Hematopoietic multipotent progenitor cell treated with erythropoietin and hydrocortisone succinate and interleukin-3 and kit ligand, for 17 days (in vitro differentiated cells): ENCODE results near the gene GFI1.
"Not testable (repeated sequence)": the region's sequence is repeated elsewhere in the genome, so short reads cannot be mapped to it uniquely, and the experiment has no call there.

Experiments used
- DNase-seq: peaks from one replicate; pipeline ENCODE4 v3.0.0-alpha.2; 2015; ENCODE audit warnings: low spot score

The GFI1 gene

DNA sequence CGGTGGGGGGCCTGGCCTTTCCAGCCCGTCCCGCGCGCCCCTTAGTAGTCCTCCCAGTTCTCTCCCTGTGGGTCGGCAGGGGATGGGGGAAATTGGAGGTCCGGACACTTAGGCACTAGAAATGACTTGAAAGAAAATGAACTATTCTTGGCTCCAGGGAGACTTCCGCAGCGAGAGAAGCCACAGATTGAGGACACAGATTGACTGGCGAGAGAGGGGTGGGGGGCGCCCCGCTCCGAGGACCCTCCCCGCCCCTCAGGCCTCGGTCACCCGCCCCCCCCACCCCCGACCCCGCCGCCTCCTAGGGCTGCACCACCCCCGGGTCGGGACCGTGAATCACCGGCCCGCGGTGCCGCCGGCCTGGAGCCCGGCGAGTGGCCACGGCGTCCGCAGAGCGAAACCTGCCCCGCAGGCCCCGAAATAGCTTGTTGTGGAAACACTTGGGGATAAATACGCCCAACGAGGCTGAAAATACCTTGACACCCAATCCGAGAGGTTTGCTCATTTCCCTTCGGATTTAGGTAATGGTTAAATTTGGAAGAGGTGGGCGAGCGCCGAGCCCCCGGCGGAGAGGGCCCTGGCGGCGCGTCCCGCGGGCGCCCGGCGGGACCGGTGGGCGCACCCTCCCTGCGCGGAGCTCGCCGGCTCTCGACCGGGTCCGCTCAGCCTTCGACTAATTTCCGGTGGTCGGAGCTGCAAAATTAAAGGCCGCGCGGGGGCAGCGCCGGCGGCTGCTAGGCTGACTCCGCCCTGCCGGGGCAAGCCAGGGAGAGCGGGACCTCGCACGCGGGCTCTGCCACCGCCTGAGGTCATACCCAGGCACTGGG is at the start of gene GFI1:
GFI1 (minus strand) TSS at position 675 of the 827 bp plus-strand sequence. CDS start 3,438 bp downstream, outside the sequence.
- DNase-seq, result no peak

DNA sequence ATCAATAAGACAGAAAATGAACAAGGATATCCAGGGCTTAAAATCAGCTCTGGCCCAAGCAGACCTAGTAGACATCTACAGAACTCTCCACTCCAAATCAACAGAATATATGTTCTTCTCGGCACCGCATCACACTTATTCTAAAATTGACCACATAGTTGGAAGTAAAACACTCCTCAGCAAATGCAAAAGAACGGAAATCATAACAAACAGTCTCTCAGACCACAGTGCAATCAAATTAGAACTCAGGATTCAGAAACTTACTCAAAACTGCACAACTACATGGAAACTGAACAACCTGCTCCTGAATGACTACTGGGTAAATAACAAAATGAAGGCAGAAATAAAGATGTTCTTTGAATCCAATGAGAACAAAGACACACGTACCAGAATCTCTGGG is 45.6 kb upstream of the GFI1 start:
- DNase-seq, result not testable (repeated sequence)

DNA sequence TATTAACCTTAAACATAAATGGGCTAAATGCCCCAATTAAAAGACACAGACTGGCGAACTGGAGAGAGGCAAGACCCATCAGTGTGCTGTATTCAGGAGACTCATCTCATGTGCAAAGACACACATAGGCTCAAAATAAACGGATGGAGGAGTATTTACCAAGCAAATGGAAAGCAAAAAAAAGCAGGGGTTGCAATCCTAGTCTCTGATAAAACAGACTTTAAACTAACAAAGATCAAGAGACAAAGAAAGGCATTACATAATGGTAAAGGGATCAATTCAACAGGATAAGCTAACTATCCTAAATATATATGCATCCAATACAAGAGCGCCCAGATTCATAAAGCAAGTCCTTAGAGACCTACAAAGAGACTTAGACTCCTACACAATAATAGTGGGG is 45.2 kb upstream of the GFI1 start:
- DNase-seq, result not testable (repeated sequence)

DNA sequence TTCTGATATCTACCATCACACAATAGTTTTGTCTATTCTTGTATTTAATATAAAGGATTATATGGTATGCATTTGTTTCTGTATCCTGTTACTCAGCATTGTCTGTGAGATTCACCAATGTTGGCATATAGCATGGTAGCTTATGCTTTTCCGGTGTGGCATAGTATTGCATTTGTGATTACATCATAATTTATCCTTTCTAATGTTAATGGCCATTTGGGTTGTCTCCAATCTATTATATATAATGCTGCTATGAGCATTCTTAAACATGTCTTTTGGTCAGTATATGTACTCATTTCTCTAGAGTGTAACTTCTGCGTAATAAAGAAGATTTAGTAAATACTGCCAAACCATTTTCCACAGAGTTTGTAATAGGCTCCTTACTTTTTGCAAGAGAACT is 40.9 kb upstream of the GFI1 start:
- DNase-seq, result no peak

DNA sequence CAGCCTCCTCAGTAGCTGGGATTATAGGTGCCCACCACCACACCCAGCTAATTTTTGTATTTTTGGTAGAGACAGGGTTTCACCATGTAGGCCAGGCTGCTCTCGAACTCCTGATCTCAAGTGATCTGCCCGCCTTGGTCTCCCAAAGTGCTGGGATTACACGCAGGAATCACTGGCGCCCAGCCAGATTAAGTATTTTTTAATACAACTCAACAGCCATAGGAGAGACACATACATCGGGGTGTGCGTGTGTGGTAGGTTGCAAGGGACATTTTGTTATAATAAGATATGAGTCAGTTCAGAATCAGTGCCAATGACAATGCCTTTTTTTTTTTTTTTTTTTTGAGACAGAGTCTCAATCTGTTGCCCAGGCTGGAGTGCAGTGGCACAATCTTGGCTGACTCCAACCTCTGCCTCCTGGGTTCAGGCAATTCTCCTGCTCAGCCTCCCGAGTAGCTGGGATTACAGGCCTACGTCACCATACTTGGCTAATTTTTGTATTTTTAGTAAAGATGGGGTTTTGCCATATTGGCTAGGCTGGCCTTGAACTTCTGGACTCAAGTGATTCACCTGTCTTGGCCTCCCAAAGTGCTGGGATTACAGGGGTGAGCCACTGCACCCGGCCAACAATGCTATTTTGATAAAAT is 38.3 kb upstream of the GFI1 start:
- not testable (repeated sequence) for DNase-seq

DNA sequence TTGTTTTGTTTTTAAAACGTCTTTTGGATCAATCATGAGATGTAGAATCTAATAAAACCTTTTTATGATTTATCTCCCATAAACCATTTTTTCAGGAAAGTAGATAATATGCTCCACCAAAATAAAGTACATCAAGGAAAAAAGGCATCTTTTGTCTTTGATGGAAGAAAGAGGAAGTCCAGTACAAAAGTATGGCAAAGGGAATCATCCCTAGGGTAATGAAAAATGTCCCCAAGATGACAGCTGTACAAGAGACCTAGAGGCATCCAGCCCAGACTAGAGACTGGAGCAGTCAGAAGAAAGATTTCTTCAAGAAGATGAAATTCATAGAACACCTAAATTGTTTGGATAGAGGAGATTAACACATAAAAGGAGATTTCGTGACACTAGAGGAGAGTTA is 32.3 kb upstream of the GFI1 start:
- DNase-seq, result no peak

DNA sequence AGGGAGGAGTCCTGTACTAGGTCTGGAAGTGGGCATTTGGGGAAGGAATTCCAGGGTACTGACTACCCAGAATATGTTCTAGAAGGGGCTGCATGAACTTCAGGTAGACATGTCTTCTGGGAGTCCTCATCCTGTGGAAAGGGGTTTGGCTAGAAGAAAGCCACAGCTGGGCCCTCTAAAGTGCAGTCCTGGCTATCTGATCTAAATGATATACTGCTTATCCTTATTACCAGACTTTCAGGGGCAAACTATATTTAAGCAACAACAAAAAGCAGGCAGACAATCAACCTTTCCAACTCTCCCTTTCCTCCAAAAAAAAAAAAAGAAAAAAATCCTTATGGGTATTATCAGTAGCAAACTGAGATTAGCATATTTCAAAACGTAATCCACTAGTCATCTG is 29.8 kb upstream of the GFI1 start:
- DNase-seq, result no peak

DNA sequence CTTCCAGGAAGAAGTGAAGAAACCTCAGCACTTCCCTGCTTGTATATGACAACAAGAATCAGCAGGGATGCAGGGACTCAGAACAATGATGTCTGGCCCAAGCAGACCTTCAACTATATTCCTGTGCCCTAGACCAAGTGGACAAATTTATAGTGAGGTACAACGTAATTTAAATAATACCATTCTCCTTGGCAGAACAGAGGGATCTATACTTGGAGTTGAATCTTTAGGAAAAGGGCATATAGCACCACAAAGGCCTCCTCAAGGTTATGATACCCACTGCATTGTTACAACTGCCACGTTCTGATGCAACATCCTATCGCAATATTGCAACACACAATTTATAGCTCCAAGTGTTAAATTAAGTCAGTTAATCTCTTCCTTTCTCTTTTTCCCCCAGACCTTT is 29.1 kb upstream of the GFI1 start:
- DNase-seq, result no peak

DNA sequence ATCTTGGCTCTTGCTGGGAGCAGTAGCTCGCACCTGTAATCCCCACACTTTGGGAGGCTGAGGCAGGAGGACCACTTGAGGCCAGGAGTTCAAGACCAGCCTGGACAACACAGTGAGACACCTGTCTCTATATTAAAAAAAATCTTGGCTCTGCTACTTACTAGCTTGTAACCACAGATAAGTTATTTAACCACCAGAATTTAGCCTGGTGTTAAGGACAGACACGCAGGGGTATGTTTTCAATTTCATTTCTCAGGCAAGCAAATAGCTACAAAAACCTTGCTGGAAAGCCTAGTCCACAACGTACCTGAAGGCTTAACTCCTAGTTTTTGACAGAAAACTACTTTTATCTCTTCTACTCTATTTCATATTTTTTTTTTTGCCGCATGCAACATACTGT is 24.8 kb upstream of the GFI1 start:
- DNase-seq, result no peak

DNA sequence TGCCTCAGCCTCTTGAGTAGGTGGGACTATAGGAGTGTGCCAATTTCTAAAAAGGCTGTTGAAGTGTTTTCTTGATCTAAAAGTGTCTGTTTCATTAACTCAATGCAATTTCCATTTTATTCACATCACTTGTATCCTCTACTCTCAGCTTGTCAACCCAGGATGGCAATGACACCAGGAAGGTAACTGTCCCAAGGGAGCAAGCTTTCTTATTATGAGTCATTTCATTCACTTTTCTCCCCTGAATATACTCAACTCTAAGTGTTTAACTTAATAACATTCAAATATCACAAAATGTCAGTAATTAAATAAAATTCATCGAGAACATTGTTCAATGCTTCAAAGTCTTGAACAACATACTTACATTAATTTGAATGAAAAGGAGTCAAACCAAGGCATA is 22.9 kb upstream of the GFI1 start:
- DNase-seq, result no peak

DNA sequence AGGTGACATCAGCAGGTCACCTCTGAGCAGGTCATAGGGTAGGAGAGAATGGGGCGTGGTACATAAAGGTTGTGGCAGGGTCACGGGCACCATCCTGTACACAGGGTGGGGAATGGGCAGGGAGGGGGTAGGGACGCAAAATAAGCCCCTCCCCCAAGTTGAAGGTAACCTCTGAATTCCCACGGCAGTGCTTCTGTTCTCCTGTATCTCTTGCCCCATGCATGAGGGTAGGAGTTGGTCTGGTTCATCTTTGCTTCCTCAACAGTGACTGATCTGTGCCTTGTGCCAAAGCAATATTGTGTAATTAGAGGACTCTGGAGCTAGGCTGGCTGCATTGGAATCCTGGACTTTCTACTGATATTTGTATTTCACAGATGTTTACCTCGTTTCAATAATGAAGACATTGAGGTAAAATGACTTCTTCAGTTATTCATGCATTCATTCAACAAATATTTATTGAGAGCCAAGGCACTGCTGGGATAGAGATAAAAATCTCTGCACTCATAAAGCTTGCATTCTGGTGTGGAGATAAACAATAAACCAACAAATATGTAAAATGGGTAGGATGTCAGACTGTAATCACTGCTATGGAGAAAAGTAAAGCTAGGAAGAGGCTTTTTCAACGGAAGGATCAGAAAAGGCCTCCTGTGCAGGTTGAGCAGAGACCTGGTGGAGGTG is 18.4 kb upstream of the GFI1 start:
- DNase-seq, result no peak

DNA sequence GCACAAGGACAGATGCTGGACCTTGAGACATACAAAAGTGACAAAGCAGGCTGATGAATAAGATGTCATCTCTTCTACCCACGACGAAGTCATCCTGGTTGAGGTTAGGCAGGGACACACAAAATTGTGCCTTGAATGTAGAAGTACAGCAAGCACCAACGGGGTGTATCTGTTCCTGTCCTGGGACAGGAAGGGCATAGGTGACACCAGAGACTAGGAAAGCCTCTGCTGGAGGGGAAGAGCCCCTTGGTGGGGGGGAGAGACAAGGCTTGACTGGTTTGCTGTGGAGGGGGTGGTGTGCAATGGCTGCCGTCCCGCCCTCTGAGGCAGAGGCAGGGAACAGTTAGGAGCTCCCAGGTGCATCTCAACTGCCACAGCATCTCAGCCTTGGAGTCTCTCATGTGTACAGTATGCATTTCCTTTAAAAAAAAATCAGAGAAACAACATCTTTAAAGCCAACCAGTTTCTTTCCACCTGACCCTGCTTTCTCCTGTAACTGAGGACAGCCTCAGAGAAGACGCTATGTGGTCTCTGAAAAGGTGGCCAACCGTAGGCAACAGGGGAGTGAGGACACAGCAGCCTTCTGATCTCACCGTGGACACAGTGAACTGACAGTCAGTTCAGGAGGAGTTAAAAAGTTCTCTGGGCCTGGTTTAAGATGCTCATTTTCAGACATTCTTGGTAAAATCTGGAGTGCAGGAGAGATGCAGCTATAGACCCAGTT is 17.7 kb upstream of the GFI1 start:
- DNase-seq, result no peak

DNA sequence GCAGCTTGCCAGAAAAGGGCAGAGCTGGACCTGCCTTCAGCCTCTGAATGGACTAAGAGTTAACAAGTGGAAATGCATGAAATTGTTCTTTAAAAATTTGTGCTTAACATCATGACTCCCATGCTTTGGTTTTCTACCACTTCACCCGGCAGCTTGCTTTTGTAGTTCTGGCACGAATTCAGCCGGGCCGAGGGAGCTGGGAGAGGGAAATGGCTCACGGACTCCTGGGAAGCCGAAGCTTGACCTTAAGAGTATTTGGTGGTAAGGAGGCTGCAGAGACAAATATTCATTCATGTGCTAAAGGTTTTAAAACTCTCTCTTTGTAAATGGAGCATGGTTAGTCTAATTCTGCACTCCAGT is 17.2 kb upstream of the GFI1 start:
- DNase-seq, result no peak

DNA sequence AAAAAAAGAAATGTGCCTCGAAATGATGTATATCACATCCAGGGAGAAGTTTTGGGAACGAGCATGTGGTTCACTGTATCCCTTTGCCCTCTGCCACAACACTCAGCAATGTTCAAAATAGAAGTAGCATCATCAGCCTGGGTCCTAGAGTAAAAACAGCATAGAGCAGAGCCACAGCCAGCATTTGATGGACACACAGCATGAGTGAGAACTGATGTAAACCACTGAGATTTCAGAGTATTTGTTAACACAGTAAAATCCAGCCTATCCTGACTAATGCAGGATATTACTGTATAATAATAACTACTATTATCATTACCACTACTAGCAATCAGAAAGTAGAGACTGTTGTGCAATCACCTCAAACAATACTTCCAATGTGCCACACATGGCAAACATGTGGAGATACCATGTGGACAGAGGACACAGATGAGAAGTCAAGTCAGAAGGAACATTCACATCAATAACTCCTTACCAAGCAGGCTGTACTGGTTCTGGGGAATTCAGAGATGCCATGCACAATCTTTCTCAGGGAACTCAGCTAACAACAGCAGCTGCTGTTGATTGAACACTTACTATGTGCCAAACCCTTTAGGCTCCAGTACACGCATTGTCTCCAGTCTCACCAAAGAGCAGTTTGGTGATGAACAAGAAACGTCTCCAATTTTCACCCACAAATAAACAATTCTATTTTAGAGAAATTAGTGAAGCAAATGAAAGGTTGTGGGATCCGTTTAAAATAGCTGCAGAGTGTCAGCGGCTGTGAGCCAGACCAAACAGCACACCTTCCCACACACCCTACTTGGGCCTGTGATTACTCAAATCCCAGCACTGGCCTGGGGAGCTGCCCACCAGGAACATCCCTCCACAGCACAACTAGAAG is 16.6 kb upstream of the GFI1 start:
- DNase-seq, result no peak

DNA sequence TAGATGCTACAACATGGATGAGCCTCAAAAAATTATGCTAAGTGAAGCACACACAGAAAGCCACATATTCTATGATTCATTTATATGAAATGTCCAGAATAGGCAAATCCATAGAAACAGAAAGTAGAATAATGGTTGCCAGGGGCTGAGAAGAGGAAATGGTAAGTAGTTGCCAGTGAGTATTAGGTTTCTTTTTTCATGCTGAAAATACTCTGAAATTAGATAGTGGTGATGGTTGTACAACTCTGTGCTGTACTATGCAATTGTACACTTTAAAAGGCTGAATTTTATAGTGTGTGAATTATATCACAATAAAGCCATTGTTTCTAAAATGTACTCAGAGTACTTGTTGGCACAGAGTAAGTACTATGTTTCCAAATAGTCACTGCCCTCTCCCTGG is 15.5 kb upstream of the GFI1 start:
- no peak for DNase-seq

DNA sequence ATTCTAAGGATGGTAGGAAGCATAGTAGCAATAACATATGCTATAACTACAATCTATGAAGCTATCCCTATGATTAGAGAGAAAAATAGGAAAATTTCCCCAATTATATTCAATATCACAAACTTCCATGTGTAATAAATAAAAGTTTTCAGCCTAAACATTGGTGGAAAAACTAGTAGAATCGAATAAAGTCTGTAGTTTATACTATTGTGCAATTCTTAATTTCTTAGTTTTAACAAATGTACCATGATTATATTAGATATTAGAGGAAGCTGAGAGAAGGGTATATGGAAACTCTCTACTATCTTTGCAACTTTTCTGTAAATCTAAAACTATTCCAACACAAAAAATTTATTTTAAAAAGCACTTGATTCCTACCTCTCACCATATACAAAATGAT is 13.8 kb upstream of the GFI1 start:
- DNase-seq, result no peak

DNA sequence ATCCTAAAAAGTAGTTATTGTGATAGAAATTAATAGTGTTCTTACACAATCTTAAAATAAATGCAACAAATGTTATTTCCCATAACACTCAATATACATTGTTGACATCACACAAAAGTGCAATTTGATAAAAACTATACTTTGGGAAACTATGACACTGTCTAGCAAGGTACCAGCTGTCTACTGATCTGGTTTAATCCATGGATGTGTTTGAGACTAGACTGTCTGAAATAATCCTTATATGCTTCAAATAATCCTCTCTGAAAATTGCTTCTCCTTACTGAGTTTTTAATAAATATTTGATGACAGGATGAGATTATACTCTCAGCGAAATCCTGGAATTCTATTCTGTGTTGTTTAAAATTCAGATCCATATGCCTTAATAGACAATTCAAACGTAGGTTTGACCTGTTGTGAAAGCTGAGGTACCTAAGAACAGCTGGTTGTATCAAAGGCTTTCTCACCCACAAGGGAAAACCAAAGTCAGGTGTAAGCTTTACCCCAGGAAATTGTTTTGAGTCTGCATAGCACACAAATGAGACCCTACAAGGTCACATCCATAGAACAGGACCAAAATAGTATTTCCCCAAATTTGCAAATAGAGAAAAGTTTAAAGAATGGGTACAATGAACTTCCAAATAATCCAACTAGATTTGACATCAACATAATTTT is 8.8 kb upstream of the GFI1 start:
- DNase-seq, result no peak

DNA sequence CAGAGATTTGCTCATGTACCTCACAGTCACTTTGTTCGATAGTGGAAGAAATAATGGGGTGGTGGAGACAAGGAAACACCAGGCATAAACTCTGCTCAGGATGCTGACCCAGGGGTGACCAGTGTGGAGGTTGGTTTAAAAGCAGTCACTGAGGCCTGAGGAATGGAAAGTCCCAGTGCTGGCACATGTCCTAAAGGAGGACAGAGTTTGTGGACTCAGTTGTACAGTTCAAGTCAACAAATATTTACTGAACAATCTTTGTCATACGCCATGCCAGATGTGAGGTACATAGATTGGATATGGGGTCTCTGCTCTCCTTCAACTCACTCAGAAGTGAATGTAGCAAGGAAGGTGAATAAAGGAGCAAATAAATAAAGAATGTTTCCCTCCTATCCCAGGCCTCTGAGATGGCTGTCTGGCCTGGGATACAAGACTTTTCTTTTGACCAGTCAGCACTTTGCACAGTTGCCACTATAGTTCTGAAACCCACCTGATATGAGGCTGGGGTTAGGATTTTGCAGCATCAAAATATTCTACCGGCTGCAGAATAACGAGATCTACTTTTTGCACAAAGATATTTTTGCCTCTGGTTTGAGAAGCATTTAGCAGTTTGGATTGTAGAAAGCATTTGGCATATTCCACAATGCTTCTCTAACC is 7.9 kb upstream of the GFI1 start:
- DNase-seq, result no peak

DNA sequence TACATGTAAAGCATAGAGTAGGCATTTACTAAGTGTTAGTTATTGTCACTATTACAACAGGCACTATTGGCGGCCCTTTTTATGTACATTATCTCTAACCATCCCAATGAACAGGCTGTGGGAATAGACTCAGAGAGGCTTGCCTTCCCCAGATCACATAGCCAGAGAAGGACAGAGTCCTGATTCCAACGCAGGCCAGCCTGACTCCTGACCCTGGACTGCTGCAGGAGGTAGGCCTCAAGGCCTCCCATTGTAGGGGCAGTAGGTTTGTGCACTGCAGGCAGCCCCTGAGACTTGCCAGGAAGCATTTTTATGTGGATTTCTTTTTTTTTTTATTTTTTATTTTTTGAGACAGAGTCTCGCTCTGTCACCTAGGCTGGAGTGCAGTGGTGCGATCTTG is 6.4 kb upstream of the GFI1 start:
- DNase-seq, result no peak

DNA sequence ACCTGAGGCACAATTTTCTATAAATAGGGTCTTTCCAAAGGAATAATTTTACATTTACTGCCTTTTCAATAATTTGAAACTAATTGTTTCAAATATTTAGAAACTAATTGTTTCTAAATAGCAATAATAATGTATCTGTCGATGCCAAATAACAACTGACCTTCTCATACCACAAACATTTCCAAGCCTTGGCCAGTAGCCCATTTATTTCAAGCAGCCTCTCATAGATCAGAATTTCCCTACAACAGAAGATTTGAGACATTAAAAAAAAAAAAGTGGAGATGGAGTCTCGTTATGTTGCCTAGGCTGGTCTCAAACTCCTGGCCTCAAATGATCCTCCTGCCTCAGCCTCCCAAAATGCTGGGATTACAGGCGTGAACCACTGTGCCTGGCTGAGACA is 2.1 kb upstream of the GFI1 start:
- no peak for DNase-seq

DNA sequence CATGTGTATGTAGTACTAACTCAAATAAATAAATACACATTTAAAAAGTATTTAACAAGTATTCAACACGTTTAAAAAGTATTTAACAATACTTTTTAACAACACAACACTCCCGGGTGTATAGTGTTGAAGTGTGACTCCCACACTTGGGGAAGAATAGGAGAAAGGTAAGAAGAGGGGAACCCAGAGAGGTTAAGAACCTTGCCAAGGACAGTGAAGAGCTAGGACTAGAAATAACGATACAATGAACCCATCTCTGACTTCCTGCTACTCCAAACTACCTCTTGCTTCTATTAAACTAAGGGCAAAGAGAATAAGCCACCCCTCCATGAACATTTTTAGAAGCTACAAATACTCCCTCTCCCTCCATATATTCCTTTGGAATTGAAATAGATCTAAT is 1.7 kb upstream of the GFI1 start:
- no peak for DNase-seq
